ENCODE data around the gene IRF9. TPM values are rescaled to one million over a fixed set of nuclear protein-coding genes. Genes with fewer than 3 reads are reported as not detected.

Gene IRF9
- total and polyA plus RNA-seq, 2 of the 13 experiments (the other 11 are each of a cell fraction or from before 2014, with no cell fraction given): 14.9 to 49.7 TPM

DNA sequence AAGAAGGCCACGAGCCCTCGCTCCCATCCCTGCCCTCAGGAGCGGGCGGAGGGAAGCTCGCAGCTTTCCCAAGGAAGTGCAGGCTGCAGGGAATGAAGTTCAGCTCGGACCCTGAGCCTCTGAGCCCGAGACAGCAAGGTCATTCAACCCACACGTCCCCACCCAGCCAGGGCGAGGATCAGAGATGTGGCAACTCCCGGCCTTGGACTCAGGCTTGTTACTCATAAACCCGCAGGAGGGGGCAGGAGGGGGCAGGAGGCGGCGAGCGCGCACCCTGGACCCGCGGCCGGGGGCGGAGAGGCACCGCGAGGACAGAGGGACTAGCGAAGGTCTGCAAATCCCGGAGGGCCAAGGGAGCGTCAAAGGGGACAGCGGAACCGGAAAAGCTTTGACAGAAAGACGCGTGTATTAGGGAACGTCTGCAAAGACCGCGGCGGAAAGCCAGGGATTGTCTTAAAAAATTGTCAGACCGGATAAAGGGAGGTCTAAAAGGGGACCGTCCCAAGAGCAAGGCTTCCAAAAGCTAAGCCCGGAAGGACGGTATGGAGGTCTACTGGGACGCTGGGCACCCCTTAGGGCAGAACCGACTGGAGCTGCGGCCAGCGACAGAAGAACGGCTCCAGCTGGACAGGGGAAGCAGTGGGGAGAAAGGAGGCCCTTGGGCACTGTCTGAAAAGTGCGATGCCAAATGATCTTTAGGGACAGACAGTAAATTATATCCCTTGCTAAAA, 47.1 kb upstream of the IRF9 start (continued):
- TF ChIP-seq, protein P1, sequence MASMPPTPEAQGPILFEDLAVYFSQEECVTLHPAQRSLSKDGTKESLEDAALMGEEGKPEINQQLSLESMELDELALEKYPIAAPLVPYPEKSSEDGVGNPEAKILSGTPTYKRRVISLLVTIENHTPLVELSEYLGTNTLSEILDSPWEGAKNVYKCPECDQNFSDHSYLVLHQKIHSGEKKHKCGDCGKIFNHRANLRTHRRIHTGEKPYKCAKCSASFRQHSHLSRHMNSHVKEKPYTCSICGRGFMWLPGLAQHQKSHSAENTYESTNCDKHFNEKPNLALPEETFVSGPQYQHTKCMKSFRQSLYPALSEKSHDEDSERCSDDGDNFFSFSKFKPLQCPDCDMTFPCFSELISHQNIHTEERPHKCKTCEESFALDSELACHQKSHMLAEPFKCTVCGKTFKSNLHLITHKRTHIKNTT (CRISPR knock-in tag; IDR thresholded peaks at IDR 0.05): 0 out of 2 replicates have a peak, but pooled peaks have one; percentile 68
- TF ChIP-seq, protein P2, sequence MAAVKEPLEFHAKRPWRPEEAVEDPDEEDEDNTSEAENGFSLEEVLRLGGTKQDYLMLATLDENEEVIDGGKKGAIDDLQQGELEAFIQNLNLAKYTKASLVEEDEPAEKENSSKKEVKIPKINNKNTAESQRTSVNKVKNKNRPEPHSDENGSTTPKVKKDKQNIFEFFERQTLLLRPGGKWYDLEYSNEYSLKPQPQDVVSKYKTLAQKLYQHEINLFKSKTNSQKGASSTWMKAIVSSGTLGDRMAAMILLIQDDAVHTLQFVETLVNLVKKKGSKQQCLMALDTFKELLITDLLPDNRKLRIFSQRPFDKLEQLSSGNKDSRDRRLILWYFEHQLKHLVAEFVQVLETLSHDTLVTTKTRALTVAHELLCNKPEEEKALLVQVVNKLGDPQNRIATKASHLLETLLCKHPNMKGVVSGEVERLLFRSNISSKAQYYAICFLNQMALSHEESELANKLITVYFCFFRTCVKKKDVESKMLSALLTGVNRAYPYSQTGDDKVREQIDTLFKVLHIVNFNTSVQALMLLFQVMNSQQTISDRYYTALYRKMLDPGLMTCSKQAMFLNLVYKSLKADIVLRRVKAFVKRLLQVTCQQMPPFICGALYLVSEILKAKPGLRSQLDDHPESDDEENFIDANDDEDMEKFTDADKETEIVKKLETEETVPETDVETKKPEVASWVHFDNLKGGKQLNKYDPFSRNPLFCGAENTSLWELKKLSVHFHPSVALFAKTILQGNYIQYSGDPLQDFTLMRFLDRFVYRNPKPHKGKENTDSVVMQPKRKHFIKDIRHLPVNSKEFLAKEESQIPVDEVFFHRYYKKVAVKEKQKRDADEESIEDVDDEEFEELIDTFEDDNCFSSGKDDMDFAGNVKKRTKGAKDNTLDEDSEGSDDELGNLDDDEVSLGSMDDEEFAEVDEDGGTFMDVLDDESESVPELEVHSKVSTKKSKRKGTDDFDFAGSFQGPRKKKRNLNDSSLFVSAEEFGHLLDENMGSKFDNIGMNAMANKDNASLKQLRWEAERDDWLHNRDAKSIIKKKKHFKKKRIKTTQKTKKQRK (IDR thresholded peaks at IDR 0.05; ENCODE audit: low read length): no peak
- TF ChIP-seq POLR2A (IDR thresholded peaks at IDR 0.05; ENCODE audit: insufficient read depth in 1 of 2, low read depth in 2 of 2, low read length in 2 of 2) (peak in 1 of 2 experiments; percentile 83; a peak in 2 of 4 replicates), ZNF569 (CRISPR knock-in tag; IDR thresholded peaks at IDR 0.05; ENCODE audit: borderline replicate concordance) (peak; percentile 68; the same call in 1 of the 2 replicates), RFX3 (CRISPR knock-in tag; IDR thresholded peaks at IDR 0.05) (peak; percentile 11; the same call in 1 of the 2 replicates), SP140L (CRISPR knock-in tag; IDR thresholded peaks at IDR 0.05; ENCODE audit: borderline replicate concordance) (peak; percentile 95; the same call in 1 of the 2 replicates), TCF12 (IDR thresholded peaks at IDR 0.05) (no peak), TCF12 (CRISPR knock-in tag; IDR thresholded peaks at IDR 0.05) (no peak; the same call in none of the 2 replicates), GZF1 (CRISPR knock-in tag; IDR thresholded peaks at IDR 0.05) (peak; percentile 91; the same call in 1 of the 2 replicates), ZNF230 (CRISPR knock-in tag; IDR thresholded peaks at IDR 0.05) (peak; percentile 98), ZNF552 (CRISPR knock-in tag; IDR thresholded peaks at IDR 0.05; ENCODE audit: borderline replicate concordance) (peak; percentile 95; the same call in 1 of the 2 replicates), ZNF619 (CRISPR knock-in tag; IDR thresholded peaks at IDR 0.05) (peak; percentile 100), NFKBIZ (CRISPR knock-in tag; IDR thresholded peaks at IDR 0.05) (peak; percentile 93), ZNF772 (CRISPR knock-in tag; IDR thresholded peaks at IDR 0.05) (peak; percentile 97), PAWR (CRISPR knock-in tag; IDR thresholded peaks at IDR 0.05; ENCODE audit: borderline replicate concordance) (peak; percentile 67; the same call in 1 of the 2 replicates), SOX5 (CRISPR knock-in tag; IDR thresholded peaks at IDR 0.05; ENCODE audit: borderline replicate concordance) (peak; percentile 97), HDAC1 (CRISPR knock-in tag; IDR thresholded peaks at IDR 0.05) (no peak)
- TF ChIP-seq, protein P3, sequence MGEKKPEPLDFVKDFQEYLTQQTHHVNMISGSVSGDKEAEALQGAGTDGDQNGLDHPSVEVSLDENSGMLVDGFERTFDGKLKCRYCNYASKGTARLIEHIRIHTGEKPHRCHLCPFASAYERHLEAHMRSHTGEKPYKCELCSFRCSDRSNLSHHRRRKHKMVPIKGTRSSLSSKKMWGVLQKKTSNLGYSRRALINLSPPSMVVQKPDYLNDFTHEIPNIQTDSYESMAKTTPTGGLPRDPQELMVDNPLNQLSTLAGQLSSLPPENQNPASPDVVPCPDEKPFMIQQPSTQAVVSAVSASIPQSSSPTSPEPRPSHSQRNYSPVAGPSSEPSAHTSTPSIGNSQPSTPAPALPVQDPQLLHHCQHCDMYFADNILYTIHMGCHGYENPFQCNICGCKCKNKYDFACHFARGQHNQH (CRISPR knock-in tag; IDR thresholded peaks at IDR 0.05): peak; percentile 99
- TF ChIP-seq, protein P4, sequence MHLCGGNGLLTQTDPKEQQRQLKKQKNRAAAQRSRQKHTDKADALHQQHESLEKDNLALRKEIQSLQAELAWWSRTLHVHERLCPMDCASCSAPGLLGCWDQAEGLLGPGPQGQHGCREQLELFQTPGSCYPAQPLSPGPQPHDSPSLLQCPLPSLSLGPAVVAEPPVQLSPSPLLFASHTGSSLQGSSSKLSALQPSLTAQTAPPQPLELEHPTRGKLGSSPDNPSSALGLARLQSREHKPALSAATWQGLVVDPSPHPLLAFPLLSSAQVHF (CRISPR knock-in tag; IDR thresholded peaks at IDR 0.05): no peak
- TF ChIP-seq, protein P5, sequence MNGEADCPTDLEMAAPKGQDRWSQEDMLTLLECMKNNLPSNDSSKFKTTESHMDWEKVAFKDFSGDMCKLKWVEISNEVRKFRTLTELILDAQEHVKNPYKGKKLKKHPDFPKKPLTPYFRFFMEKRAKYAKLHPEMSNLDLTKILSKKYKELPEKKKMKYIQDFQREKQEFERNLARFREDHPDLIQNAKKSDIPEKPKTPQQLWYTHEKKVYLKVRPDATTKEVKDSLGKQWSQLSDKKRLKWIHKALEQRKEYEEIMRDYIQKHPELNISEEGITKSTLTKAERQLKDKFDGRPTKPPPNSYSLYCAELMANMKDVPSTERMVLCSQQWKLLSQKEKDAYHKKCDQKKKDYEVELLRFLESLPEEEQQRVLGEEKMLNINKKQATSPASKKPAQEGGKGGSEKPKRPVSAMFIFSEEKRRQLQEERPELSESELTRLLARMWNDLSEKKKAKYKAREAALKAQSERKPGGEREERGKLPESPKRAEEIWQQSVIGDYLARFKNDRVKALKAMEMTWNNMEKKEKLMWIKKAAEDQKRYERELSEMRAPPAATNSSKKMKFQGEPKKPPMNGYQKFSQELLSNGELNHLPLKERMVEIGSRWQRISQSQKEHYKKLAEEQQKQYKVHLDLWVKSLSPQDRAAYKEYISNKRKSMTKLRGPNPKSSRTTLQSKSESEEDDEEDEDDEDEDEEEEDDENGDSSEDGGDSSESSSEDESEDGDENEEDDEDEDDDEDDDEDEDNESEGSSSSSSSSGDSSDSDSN (CRISPR knock-in tag; IDR thresholded peaks at IDR 0.05): peak; percentile 98
- TF ChIP-seq, protein P6, sequence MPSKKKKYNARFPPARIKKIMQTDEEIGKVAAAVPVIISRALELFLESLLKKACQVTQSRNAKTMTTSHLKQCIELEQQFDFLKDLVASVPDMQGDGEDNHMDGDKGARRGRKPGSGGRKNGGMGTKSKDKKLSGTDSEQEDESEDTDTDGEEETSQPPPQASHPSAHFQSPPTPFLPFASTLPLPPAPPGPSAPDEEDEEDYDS (CRISPR knock-in tag; IDR thresholded peaks at IDR 0.05): peak; percentile 93

Measured in HepG2 (cell line).